ENCODE results near the gene DHX57. TPM values are rescaled to one million over a fixed set of nuclear protein-coding genes. Genes with fewer than 3 reads are reported as not detected.

The DHX57 gene
- total and polyA plus RNA-seq, 2 experiments from 2014 or later: 13.3 to 32.9 TPM

DNA sequence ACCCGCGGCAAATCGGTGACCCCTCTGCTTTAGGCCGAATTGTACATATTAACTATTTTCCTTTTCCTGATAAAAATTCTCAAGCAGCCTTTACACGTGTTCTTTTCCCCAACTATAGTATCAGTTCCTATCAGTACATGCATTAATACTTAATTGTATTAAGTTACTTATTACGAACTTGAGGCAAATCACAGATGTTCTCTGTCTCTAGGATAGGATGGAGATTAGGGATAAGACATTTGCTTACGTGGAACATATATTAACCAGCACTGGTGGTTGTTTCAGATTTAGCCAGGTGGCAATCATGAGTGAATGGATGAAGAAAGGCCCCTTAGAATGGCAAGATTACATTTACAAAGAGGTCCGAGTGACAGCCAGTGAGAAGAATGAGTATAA is 97.0 kb downstream of the DHX57 start:
- peak overlapping the region; percentile 96 for H3K4me3 Mint-ChIP-seq

More for the DNA sequence above, 97.0 kb downstream of the DHX57 start:
- no peak for TF ChIP-seq CREB1 (CRISPR knock-in tag; IDR thresholded peaks at IDR 0.05; ENCODE audit: low read depth)
- TF ChIP-seq, protein P1, sequence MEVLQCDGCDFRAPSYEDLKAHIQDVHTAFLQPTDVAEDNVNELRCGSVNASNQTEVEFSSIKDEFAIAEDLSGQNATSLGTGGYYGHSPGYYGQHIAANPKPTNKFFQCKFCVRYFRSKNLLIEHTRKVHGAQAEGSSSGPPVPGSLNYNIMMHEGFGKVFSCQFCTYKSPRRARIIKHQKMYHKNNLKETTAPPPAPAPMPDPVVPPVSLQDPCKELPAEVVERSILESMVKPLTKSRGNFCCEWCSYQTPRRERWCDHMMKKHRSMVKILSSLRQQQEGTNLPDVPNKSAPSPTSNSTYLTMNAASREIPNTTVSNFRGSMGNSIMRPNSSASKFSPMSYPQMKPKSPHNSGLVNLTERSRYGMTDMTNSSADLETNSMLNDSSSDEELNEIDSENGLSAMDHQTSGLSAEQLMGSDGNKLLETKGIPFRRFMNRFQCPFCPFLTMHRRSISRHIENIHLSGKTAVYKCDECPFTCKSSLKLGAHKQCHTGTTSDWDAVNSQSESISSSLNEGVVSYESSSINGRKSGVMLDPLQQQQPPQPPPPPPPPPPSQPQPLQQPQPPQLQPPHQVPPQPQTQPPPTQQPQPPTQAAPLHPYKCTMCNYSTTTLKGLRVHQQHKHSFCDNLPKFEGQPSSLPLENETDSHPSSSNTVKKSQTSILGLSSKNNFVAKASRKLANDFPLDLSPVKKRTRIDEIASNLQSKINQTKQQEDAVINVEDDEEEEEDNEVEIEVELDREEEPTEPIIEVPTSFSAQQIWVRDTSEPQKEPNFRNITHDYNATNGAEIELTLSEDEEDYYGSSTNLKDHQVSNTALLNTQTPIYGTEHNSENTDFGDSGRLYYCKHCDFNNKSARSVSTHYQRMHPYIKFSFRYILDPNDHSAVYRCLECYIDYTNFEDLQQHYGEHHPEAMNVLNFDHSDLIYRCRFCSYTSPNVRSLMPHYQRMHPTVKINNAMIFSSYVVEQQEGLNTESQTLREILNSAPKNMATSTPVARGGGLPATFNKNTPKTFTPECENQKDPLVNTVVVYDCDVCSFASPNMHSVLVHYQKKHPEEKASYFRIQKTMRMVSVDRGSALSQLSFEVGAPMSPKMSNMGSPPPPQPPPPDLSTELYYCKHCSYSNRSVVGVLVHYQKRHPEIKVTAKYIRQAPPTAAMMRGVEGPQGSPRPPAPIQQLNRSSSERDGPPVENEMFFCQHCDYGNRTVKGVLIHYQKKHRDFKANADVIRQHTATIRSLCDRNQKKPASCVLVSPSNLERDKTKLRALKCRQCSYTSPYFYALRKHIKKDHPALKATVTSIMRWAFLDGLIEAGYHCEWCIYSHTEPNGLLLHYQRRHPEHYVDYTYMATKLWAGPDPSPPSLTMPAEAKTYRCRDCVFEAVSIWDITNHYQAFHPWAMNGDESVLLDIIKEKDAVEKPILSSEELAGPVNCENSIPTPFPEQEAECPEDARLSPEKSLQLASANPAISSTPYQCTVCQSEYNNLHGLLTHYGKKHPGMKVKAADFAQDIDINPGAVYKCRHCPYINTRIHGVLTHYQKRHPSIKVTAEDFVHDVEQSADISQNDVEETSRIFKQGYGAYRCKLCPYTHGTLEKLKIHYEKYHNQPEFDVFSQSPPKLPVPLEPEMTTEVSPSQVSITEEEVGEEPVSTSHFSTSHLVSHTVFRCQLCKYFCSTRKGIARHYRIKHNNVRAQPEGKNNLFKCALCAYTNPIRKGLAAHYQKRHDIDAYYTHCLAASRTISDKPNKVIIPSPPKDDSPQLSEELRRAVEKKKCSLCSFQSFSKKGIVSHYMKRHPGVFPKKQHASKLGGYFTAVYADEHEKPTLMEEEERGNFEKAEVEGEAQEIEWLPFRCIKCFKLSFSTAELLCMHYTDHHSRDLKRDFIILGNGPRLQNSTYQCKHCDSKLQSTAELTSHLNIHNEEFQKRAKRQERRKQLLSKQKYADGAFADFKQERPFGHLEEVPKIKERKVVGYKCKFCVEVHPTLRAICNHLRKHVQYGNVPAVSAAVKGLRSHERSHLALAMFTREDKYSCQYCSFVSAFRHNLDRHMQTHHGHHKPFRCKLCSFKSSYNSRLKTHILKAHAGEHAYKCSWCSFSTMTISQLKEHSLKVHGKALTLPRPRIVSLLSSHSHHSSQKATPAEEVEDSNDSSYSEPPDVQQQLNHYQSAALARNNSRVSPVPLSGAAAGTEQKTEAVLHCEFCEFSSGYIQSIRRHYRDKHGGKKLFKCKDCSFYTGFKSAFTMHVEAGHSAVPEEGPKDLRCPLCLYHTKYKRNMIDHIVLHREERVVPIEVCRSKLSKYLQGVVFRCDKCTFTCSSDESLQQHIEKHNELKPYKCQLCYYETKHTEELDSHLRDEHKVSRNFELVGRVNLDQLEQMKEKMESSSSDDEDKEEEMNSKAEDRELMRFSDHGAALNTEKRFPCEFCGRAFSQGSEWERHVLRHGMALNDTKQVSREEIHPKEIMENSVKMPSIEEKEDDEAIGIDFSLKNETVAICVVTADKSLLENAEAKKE (CRISPR knock-in tag; IDR thresholded peaks at IDR 0.05): no peak
- TF ChIP-seq JUNB (IDR thresholded peaks at IDR 0.05; ENCODE audit: unreplicated experiment): no peak
- no peak for TF ChIP-seq EZH2phosphoT487 (IDR thresholded peaks at IDR 0.05; ENCODE audit: unreplicated experiment)
- TF ChIP-seq ZNF331 (CRISPR knock-in tag; IDR thresholded peaks at IDR 0.05; ENCODE audit: low read depth): no peak
- TF ChIP-seq, protein P2, sequence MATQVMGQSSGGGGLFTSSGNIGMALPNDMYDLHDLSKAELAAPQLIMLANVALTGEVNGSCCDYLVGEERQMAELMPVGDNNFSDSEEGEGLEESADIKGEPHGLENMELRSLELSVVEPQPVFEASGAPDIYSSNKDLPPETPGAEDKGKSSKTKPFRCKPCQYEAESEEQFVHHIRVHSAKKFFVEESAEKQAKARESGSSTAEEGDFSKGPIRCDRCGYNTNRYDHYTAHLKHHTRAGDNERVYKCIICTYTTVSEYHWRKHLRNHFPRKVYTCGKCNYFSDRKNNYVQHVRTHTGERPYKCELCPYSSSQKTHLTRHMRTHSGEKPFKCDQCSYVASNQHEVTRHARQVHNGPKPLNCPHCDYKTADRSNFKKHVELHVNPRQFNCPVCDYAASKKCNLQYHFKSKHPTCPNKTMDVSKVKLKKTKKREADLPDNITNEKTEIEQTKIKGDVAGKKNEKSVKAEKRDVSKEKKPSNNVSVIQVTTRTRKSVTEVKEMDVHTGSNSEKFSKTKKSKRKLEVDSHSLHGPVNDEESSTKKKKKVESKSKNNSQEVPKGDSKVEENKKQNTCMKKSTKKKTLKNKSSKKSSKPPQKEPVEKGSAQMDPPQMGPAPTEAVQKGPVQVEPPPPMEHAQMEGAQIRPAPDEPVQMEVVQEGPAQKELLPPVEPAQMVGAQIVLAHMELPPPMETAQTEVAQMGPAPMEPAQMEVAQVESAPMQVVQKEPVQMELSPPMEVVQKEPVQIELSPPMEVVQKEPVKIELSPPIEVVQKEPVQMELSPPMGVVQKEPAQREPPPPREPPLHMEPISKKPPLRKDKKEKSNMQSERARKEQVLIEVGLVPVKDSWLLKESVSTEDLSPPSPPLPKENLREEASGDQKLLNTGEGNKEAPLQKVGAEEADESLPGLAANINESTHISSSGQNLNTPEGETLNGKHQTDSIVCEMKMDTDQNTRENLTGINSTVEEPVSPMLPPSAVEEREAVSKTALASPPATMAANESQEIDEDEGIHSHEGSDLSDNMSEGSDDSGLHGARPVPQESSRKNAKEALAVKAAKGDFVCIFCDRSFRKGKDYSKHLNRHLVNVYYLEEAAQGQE (IDR thresholded peaks at IDR 0.05; ENCODE audit: unreplicated experiment): no peak
- no peak for TF ChIP-seq NANOG (IDR thresholded peaks at IDR 0.05; ENCODE audit: borderline replicate concordance)
- TF ChIP-seq, protein P3, sequence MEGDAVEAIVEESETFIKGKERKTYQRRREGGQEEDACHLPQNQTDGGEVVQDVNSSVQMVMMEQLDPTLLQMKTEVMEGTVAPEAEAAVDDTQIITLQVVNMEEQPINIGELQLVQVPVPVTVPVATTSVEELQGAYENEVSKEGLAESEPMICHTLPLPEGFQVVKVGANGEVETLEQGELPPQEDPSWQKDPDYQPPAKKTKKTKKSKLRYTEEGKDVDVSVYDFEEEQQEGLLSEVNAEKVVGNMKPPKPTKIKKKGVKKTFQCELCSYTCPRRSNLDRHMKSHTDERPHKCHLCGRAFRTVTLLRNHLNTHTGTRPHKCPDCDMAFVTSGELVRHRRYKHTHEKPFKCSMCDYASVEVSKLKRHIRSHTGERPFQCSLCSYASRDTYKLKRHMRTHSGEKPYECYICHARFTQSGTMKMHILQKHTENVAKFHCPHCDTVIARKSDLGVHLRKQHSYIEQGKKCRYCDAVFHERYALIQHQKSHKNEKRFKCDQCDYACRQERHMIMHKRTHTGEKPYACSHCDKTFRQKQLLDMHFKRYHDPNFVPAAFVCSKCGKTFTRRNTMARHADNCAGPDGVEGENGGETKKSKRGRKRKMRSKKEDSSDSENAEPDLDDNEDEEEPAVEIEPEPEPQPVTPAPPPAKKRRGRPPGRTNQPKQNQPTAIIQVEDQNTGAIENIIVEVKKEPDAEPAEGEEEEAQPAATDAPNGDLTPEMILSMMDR (conservative IDR thresholded peaks at IDR 0.05; ENCODE audit: low read depth in 2 of 2): no peak
- TF ChIP-seq STAT1 (IDR thresholded peaks at IDR 0.05; ENCODE audit: unreplicated experiment): no peak
- no peak for TF ChIP-seq POLR2AphosphoS5 (IDR thresholded peaks at IDR 0.05; ENCODE audit: low read depth)
- TF ChIP-seq ZNF114 (CRISPR knock-in tag; IDR thresholded peaks at IDR 0.05): no peak
- no peak for TF ChIP-seq EZH2 (IDR thresholded peaks at IDR 0.05; ENCODE audit: low read depth, unreplicated experiment)
- TF ChIP-seq, protein P4, sequence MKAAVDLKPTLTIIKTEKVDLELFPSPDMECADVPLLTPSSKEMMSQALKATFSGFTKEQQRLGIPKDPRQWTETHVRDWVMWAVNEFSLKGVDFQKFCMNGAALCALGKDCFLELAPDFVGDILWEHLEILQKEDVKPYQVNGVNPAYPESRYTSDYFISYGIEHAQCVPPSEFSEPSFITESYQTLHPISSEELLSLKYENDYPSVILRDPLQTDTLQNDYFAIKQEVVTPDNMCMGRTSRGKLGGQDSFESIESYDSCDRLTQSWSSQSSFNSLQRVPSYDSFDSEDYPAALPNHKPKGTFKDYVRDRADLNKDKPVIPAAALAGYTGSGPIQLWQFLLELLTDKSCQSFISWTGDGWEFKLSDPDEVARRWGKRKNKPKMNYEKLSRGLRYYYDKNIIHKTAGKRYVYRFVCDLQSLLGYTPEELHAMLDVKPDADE (IDR thresholded peaks at IDR 0.05): no peak
- H3K4me1 Mint-ChIP-seq: no peaks in the 10 kb centered on the region
- H3K27me3 Mint-ChIP-seq (ENCODE audit: insufficient read depth, low read depth, poor library complexity): peaks cover 10% of the 10 kb centered on the region
- Histone ChIP-seq H2AFZ (no peak overlapping the region), H3K4me1 (ENCODE audit: insufficient read depth) (peaks cover 4% of the 10 kb centered on the region; the same call in 1 of the 2 replicates), H3F3A (replicated peaks; ENCODE audit: low read depth) (peaks cover 4% of the 10 kb centered on the region; the same call in 1 of the 2 replicates), H3K4me2 (peak overlapping the region; percentile 80), H4K20me1 (replicated peaks; ENCODE audit: insufficient read depth) (no peaks in the 10 kb centered on the region), H3K4me3 (peak overlapping the region; percentile 66), H3K9me2 (ENCODE audit: insufficient read depth) (no peaks in the 10 kb centered on the region), H3K27me3 (ENCODE audit: insufficient read depth) (no peaks in the 10 kb centered on the region), H3K36me3 (ENCODE audit: insufficient read depth) (0 out of 2 replicates have a peak, but pooled peaks cover 10% of the 10 kb centered on the region), H3K27ac (ENCODE audit: low read depth) (no peak overlapping the region), H3K79me2 (replicated peaks; ENCODE audit: insufficient read depth) (0 out of 2 replicates have a peak, but pooled peaks cover 8% of the 10 kb centered on the region)
- peak overlapping the region; percentile 95; the same call in 1 of the 2 replicates for H3K27ac Mint-ChIP-seq
- H3K36me3 Mint-ChIP-seq (ENCODE audit: low read depth): peaks cover 23% of the 10 kb centered on the region
- H3K9me3 Mint-ChIP-seq: no peaks in the 10 kb centered on the region
- DNase-seq (ENCODE audit: low spot score) (no peak), ATAC-seq (no peak)

Data from GM23338 (cell line).